OCI-M2 (cell line): ENCODE measurements around the gene DNAJC16.
"Not testable (repeated sequence)": the region's sequence is repeated elsewhere in the genome, so short reads cannot be mapped to it uniquely, and the experiment has no call there.

Experiments used
- DNase-seq: peaks from one replicate; lab custom pipeline; 2025; ENCODE audit not compliant: unreplicated experiment; lab: John Stamatoyannopoulos, UW

Gene DNAJC16

GRCh38 chr1:15526490-15527339 lies at the start of gene DNAJC16:
Gene DNAJC16, plus strand, starts transcription at chr1:15526848. Its CDS starts 2,258 bp downstream, at chr1:15529106.
- DNase-seq, result peak; percentile 95

- no peak for DNase-seq
Measured at GRCh38 chr1:15476927-15477326, 49.7 kb upstream of the DNAJC16 start.

DNA sequence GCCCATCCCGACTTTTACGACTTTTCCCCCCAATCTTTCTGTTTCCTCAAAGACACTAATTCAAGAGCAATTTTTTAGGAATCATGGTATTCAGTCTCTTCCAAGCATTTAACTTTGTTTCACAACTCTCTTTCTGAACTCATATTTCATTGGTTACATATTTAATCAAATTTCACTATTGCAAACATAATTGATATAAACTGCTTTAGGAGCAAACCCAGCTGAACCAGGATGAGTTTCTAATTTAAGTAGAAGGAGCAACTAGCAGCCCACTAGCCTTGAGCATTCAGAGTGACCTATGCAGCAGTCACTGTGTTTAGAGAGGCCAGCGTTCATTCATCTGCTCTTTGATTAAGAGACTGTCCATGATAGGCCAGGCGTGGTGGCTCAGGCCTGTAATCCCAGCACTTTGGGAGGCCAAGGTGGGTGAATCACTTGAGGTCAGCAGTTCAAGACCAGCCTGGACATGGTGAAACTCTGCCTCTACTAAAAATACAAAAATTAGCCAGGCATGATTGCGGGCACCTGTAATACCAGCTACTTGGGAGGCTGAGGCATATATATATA lies 48.9 kb upstream of the DNAJC16 start:
- DNase-seq, result no peak

- no peak for DNase-seq
Measured at GRCh38 chr1:15479654-15480347, 46.8 kb upstream of the DNAJC16 start.

DNA sequence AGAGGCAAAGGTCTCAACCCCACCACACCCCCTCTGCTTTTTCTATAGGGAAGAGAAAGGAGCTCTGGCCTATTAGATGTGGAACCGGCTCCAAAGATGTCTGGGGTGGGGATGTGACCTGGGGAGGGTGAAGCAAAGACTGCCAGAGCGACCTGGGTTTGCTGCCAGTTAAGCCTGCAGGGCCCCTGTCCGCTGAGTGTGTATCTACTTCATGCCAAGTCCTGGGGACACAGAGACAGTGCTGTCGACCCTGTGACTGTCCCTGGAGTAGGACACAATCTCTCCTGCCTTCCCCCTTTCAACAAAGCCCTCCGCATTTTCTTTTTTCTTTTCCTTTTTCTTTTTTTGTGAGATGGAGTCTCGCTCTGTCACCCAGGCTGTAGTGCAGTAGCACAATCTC lies 44.2 kb upstream of the DNAJC16 start:
- DNase-seq, result not testable (repeated sequence)

- DNase-seq, result not testable (repeated sequence)
Measured at GRCh38 chr1:15482983-15483543, 43.6 kb upstream of the DNAJC16 start.

DNA sequence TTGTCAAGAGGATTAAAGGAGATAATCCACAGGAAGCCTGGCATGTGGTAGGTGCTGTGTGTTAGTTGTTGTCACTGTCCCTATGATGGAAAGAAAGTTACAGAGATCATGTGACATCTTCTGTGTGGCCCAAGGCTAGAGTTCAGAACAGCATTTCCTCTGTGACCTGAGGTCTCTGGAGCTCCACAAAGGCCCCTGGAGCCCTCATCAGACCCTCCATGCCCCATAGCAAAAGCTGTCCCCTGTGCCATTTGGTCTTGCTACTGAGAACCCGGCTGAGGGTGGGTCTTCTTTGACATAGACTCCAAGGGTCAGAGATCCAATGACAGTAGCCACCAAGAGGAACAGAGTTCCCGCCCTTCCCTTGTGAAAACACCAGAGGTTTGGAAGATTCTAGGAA lies 42.7 kb upstream of the DNAJC16 start:
- no peak for DNase-seq

- DNase-seq, result not testable (repeated sequence)
Measured at GRCh38 chr1:15484443-15484842, 42.2 kb upstream of the DNAJC16 start.

- DNase-seq, result no peak
Measured at GRCh38 chr1:15485636-15486035, 41.0 kb upstream of the DNAJC16 start.

DNA sequence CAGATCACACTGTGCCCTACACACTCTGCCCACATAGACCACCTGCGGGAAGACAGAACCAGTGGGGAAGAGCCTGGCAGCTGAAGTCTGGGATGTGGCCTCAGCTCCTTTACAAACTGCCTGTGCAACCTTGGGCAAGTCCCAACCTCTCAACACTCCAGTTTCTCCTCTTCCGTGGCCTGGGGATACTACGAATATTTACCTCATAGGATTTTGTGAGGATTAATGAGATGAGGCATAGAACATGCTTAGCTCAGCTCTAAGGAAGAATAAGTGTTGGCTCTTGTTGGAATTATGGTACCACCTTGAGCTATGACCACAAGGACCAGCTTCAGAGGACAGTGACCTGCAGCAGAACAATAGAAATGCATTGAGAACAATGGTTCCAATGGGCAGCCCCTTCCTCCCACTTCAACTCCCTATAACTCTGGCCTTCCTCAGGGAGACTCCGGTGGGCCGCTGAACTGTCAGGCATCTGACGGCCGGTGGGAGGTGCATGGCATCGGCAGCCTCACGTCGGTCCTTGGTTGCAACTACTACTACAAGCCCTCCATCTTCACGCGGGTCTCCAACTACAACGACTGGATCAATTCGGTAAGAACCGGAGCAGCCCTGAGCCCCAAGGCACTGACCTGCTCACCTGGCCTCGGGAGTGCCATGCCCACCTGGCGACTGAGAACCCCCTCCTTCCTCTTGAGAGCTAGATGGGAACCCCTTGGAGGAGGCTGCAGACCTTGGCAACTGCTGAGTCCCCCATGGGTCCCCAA lies 39.6 kb upstream of the DNAJC16 start:
- not testable (repeated sequence) for DNase-seq

DNA sequence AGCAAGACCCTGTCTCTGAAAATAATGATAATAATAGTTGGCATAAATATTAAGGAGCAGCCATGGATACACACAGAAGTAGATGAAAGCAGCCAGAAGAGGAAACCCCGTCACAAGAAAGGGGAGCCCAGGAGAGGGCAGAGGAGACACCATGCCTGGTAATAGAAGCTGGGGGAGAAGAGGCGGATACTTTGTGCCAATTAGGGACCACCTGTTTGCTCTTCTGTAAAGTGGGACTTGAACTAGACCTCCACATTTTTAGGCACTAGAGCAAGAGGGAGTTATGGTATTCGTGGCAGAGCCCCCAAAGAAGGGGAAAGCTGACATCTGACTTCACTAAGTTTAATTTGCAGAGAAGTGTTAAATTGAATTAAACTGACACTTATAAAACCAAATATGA lies 38.3 kb upstream of the DNAJC16 start:
- DNase-seq, result no peak

GRCh38 chr1:15489052-15489736 lies 37.5 kb upstream of the DNAJC16 start:
- no peak for DNase-seq

DNA sequence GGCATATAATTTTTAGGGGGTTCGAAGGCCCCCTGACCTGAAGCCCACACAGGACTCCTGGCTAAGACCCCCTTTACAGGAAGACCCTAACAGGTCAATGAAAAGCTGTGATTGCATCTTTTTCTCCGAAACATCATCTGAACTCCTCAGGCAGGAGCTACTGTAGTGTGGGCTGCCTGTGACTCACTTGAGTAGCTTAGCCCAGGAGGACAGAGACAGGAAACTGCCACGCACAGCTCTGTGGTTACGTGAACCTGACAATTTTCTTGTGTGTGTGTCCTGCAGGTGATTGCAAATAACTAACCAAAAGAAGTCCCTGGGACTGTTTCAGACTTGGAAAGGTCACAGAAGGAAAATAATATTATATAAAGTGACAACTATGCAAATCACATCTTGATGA lies 35.6 kb upstream of the DNAJC16 start:
- DNase-seq, result not testable (repeated sequence)

DNA sequence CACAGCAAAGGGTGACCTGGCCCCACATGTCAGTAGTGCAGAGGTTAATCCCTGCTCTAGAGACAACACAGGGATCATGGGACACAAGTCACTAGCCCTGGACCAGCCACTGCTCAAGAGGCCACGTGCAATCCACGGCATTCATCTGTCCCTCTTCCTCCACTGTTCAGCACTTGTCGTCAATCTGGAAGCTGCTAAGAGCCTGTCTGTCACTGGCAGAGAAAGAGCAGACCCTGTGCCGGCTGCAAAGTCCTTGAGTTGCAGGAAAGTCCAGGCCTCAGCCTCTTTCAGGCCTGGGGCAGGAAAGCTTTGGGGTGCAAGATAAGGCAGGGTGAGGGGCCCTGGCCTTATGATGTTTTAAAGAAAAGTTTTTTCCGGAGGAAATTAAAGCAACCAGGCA lies 34.1 kb upstream of the DNAJC16 start:
- DNase-seq, result no peak

DNA sequence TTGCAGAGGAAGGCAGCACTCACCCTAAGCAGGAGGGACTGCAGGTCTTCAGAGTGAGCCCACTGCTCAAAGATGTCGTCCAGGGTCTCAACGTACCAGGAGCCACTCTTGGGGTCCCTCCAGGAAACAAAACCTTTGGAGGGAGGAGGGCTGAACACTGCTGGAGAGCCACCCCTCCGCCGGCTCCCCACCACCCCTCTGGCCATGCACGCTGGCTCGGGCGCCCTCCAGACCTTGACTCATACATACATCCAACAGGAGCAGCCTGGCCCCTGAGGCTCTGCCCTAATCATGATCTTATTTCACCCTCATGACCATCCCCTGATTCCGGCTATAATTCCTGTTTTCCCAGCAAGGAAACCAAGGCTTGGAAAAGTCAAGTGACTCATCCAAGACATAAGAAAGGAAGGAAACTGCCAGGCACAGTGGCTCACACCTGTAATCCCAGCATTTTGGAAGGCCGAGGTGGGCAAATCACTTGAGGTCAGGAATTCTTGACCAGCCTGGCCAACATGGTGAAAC lies 32.7 kb upstream of the DNAJC16 start:
- no peak for DNase-seq

GRCh38 chr1:15500184-15501178 lies 26.2 kb upstream of the DNAJC16 start:
- no peak for DNase-seq

DNA sequence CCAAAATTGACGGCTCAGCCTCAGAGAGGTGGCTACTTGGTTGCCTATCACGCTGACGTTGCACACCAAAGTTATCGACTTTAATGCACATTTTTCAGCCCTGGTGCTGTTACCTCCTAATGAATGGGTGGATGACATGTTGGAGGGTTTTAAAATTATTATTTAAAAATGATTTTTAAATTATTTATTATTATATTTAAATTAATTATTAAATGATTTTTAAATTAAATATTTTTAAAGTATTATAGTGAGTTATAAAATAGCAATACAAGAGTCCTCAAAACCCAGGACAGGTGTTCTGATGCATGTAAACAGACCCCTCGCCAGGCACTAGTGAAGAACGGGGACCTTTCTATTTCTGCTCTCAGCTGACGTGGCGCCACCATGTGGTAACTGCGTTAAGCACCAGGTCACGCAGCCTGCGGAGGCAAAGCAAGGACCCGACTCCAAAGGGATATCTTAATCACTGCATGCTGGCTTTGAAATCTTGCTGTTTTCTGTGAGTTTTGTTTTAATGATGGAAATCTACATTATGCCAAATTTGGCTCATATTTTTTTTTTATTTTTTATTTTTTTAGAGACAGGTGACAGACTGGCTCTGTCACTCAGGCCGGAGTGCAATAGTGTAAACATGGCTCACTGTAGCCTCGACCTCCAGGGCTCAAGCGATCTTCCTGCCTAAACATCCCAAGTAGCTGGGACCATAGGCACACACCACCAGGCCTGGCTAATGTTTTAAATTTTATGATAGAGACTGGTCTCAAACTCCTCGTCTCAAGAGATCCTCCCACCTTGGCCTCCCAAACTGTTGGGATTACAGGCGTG lies 25.2 kb upstream of the DNAJC16 start:
- DNase-seq, result no peak

- no peak for DNase-seq
Measured at GRCh38 chr1:15504436-15504835, 22.2 kb upstream of the DNAJC16 start.
